Body of pancreas (tissue), 4 donors: ENCODE data around the gene NBEA.

Experiments
- CTCF ChIP-seq, 7 experiments: fragments of 450-650 bp in 4 of 7; fragments of 200-600 bp in 3 of 7; sonication (generic) in 3 of 7; IDR thresholded peaks; one replicate each; pipeline ENCODE4 v1.5.1; 2016 to 2019; ENCODE audit warnings: antibody characterized with exemption in 7 of 7
- POLR2A ChIP-seq, 3 donors: fragments of 450-650 bp; IDR thresholded peaks; one replicate each; pipeline ENCODE4 v1.6.1; 2016; ENCODE audit warnings: antibody characterized with exemption in 3 of 3, mild to moderate bottlenecking in 2 of 3

GRCh38 chr13:35643625-35644024 is 701.6 kb downstream of the NBEA start:
- TF ChIP-seq CTCF (IDR thresholded peaks at IDR 0.05) (no peak), POLR2A (IDR thresholded peaks at IDR 0.05) (no peak)
